Smooth muscle cell (in vitro differentiated cells): ENCODE results near the gene OTUD5. TPM values are rescaled to one million over a fixed set of nuclear protein-coding genes. Genes with fewer than 3 reads are reported as not detected.

Experiments
- DNase-seq: peaks from one replicate; lab custom pipeline; 2025; ENCODE audit not compliant: unreplicated experiment; lab: John Stamatoyannopoulos, UW
- H2AFZ ChIP-seq: fragments of 200-600 bp; sonication (generic); 2 replicates; pipeline ENCODE4 v1.6.0; 2016; ENCODE audit warnings: antibody characterized with exemption, low read depth, mild to moderate bottlenecking
- H3F3A ChIP-seq: fragments of 200-600 bp; sonication (generic); 2 replicates; pipeline ENCODE4 v1.6.0; 2017; ENCODE audit warnings: antibody characterized with exemption, low read depth
- H3K27ac ChIP-seq: fragments of 200-600 bp; sonication (generic); 2 replicates; pipeline ENCODE4 v1.5.1; 2016; ENCODE audit warnings: low read depth, mild to moderate bottlenecking
- H3K27me3 ChIP-seq: fragments of 200-600 bp; sonication (generic); 2 replicates; pipeline ENCODE4 v1.6.1; 2016; ENCODE audit warnings: low read depth, mild to moderate bottlenecking
- H3K36me3 ChIP-seq: fragments of 200-600 bp; sonication (generic); 2 replicates; pipeline ENCODE4 v1.5.1; 2016; ENCODE audit warnings: low read depth
- H3K4me1 ChIP-seq: fragments of 200-600 bp; sonication (generic); 2 replicates; pipeline ENCODE4 v1.5.1; 2016; ENCODE audit warnings: low read depth
- H3K4me2 ChIP-seq: fragments of 200-600 bp; sonication (generic); 2 replicates; pipeline ENCODE4 v1.6.0; 2016; ENCODE audit warnings: mild to moderate bottlenecking
- H3K4me3 ChIP-seq: fragments of 200-600 bp; sonication (generic); 2 replicates; pipeline ENCODE4 v1.5.1; 2016; ENCODE audit warnings: mild to moderate bottlenecking
- H3K79me2 ChIP-seq: fragments of 200-600 bp; sonication (generic); 2 replicates; pipeline ENCODE4 v1.6.0; 2016; ENCODE audit warnings: low read depth, mild to moderate bottlenecking
- H3K9ac ChIP-seq: fragments of 200-600 bp; sonication (generic); 2 replicates; pipeline ENCODE4 v1.6.0; 2016; ENCODE audit warnings: low read depth
- H3K9me3 ChIP-seq: fragments of 200-600 bp; sonication (generic); replicated peaks from 2 replicates; pipeline ENCODE4 v1.5.1; 2016; ENCODE audit warnings: low read depth
- H4K20me1 ChIP-seq: fragments of 200-600 bp; sonication (generic); 2 replicates; pipeline ENCODE4 v1.6.0; 2016; ENCODE audit warnings: low read depth
- WGBS: methylation state at CpG from one replicate; pipeline ENCODE4 v1.1.7; 2016; ENCODE audit warnings: low lambda C conversion rate; 5-methylcytosine and 5-hydroxymethylcytosine counted together
- polyA plus RNA-seq: library from polyadenylated mRNA; unstranded; fragments of >200 nt; fragmentation: Nextera tagmentation; extraction: Ambion mirVana; gene quantifications from 2 replicates; pipeline ENCODE4 v1.2.1, GENCODE V29; 2016
- total RNA-seq: library from RNA; depleted of rRNA; stranded (reverse); fragments of >200 nt; gene quantifications from 2 replicates; pipeline ENCODE4 v1.2.3, GENCODE V29; 2014
- TF ChIP-seq, protein P1 (sequence below): fragments of 200-600 bp; sonication (generic); IDR thresholded peaks from 2 replicates; pipeline ENCODE4 v1.5.1; 2017; ENCODE audit warnings: borderline replicate concordance, mild to moderate bottlenecking, antibody characterized with exemption; ENCODE audit not compliant: insufficient read depth, poor library complexity, severe bottlenecking

OTUD5 gene
- total and polyA plus RNA-seq, 2 experiments from 2014 or later = 30.7 to 55.1 TPM

DNA sequence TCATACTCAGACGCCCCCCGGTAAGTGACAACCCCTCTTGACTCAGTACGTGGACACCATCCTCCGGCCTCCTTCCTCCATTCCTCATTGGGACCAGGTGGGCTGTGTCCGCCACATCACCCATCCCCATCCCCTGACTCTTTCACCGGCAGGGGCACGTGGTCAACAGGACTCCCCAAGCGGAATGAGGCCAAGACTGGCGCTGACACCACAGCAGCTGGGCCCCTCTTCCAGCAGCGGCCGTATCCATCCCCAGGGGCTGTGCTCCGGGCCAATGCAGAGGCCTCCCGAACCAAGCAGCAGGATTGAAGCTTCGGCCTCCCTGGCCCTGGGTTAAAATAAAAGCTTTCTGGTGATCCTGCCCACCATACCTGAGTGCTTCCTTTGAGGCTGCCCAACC, 54.6 kb downstream of the OTUD5 start:
- Histone ChIP-seq H3K9me3 (no peaks in the 10 kb centered on the region), H3K4me3 (no peak overlapping the region), H3K9ac (no peak overlapping the region), H3K79me2 (peaks cover 7% of the 10 kb centered on the region), H4K20me1 (peaks cover 43% of the 10 kb centered on the region), H3K36me3 (no peaks in the 10 kb centered on the region), H3K4me2 (no peak overlapping the region), H3F3A (no peaks in the 10 kb centered on the region), H2AFZ (no peak overlapping the region), H3K4me1 (no peaks in the 10 kb centered on the region), H3K27ac (no peak overlapping the region), H3K27me3 (no peaks in the 10 kb centered on the region)
- no peak for DNase-seq
- TF ChIP-seq, protein P1, sequence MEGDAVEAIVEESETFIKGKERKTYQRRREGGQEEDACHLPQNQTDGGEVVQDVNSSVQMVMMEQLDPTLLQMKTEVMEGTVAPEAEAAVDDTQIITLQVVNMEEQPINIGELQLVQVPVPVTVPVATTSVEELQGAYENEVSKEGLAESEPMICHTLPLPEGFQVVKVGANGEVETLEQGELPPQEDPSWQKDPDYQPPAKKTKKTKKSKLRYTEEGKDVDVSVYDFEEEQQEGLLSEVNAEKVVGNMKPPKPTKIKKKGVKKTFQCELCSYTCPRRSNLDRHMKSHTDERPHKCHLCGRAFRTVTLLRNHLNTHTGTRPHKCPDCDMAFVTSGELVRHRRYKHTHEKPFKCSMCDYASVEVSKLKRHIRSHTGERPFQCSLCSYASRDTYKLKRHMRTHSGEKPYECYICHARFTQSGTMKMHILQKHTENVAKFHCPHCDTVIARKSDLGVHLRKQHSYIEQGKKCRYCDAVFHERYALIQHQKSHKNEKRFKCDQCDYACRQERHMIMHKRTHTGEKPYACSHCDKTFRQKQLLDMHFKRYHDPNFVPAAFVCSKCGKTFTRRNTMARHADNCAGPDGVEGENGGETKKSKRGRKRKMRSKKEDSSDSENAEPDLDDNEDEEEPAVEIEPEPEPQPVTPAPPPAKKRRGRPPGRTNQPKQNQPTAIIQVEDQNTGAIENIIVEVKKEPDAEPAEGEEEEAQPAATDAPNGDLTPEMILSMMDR = no peak
- WGBS = 92% methylated on average over 14 of the region's 14 CpGs

DNA sequence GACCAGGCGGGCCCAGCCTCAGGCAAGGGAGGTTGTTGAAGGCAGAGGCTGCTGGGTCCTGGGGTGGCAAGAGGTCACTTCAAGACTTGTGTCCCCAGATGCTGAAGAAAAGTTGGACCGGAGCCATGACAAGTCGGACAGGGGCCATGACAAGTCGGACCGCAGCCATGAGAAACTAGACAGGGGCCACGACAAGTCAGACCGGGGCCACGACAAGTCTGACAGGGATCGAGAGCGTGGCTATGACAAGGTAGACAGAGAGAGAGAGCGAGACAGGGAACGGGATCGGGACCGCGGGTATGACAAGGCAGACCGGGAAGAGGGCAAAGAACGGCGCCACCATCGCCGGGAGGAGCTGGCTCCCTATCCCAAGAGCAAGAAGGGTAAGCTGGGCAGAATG, 55.3 kb downstream of the OTUD5 start:
- DNase-seq = no peak
- H3K4me3 ChIP-seq = no peak overlapping the region
- WGBS = 97% methylated on average over 20 of the region's 20 CpGs

DNA sequence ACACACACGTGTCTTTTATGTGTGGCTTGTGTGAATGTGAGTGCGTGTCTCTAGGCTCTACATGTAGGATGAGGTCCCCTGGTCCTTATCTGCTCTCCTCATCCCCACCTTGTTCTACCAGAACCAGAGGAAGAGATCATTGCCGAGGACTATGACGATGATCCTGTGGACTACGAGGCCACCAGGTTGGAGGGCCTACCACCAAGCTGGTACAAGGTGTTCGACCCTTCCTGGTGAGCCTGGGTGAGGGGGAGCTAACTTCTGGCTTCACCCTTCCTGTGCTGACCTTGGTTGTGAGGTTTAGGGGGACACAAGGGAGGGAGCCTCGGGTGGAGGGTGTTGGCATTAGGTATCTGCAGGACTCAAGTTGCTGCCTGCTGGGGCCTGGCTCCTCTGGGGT, 56.3 kb downstream of the OTUD5 start:
- Histone ChIP-seq H3F3A (no peaks in the 10 kb centered on the region), H3K9me3 (no peaks in the 10 kb centered on the region), H3K79me2 (peaks cover 3% of the 10 kb centered on the region), H3K27me3 (no peaks in the 10 kb centered on the region), H2AFZ (no peak overlapping the region), H3K4me1 (peaks cover 5% of the 10 kb centered on the region), H4K20me1 (peaks cover 33% of the 10 kb centered on the region), H3K27ac (no peak overlapping the region), H3K4me2 (no peak overlapping the region), H3K4me3 (no peak overlapping the region), H3K9ac (no peak overlapping the region), H3K36me3 (no peaks in the 10 kb centered on the region)
- TF ChIP-seq, protein P1 = no peak
- 87% methylated on average over 7 of the region's 7 CpGs for WGBS
- DNase-seq = no peak

More for the DNA sequence above, 55.3 kb downstream of the OTUD5 start:
- TF ChIP-seq, protein P1 = no peak
- Histone ChIP-seq H3K79me2 (peaks cover 3% of the 10 kb centered on the region), H3K9ac (no peak overlapping the region), H3F3A (no peaks in the 10 kb centered on the region), H2AFZ (no peak overlapping the region), H3K4me2 (no peak overlapping the region), H4K20me1 (peaks cover 36% of the 10 kb centered on the region), H3K9me3 (no peaks in the 10 kb centered on the region), H3K4me1 (no peaks in the 10 kb centered on the region), H3K36me3 (no peaks in the 10 kb centered on the region), H3K27ac (no peak overlapping the region), H3K27me3 (no peaks in the 10 kb centered on the region)

DNA sequence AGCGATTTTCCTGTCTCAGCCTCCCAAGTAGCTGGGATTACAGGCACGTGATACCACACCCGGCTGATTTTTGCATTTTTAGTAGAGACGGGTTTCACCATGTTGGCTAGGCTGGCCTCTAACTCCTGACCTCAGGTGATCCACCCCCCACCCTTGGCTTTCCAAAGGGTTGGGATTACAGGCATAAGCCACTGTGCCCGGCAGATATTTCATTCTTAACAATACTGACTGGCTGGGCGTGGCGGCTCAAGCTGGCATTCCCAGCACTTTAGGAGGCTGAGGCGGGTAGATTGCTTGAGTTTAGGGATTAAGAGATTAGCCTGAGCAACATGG, 58.4 kb downstream of the OTUD5 start:
- Histone ChIP-seq H3K4me3 (no peak overlapping the region), H2AFZ (no peak overlapping the region), H3K9ac (no peak overlapping the region), H3F3A (no peaks in the 10 kb centered on the region), H3K36me3 (no peaks in the 10 kb centered on the region), H3K4me2 (no peak overlapping the region), H4K20me1 (peaks cover 17% of the 10 kb centered on the region), H3K79me2 (peaks cover 3% of the 10 kb centered on the region), H3K27ac (no peak overlapping the region), H3K27me3 (no peaks in the 10 kb centered on the region), H3K9me3 (no peaks in the 10 kb centered on the region), H3K4me1 (peaks cover 5% of the 10 kb centered on the region)
- WGBS = 94% methylated on average over 8 of the region's 8 CpGs
- TF ChIP-seq, protein P1 = no peak
- no peak for DNase-seq
